Muscle of leg (tissue), 9 donors: ENCODE measurements around the gene ART4. TPM values are rescaled to one million over a fixed set of nuclear protein-coding genes. Genes with fewer than 3 reads are reported as not detected.

Experiments
- polyA plus RNA-seq, 8 donors: library from polyadenylated mRNA; unstranded; fragments of 120-200 nt; gene quantifications; one replicate each; pipeline versions ENCODE4 v1.2.1 to v1.2.3, GENCODE V29; 2013; ENCODE audit warnings: inconsistent platforms in 1 of 8, low replicate concordance in 1 of 8; ENCODE audit not compliant: insufficient read length in 8 of 8, insufficient read depth in 1 of 8
- total RNA-seq: library from RNA; stranded (reverse); fragments of 120-200 nt; gene quantifications from one replicate; pipeline ENCODE4 v1.2.4, GENCODE V29; 2013

The ART4 gene
- total and polyA plus RNA-seq, 9 donors, result 0.05 to 0.51 (median 0.12) TPM

Other genes starting within 250 kb of the ART4 start
- gene GUCY2C, start 146.9 kb downstream of the ART4 start, total RNA-seq, result not detected
- 1 to 10 TPM in 2 of 8 donors, under 1 TPM in 6; 0.11 to 6.7 (median 0.22) TPM for gene GUCY2C, start 146.9 kb downstream of the ART4 start, polyA plus RNA-seq
- 12.7 TPM for gene WBP11, start 40.0 kb downstream of the ART4 start, total RNA-seq
- gene WBP11, start 40.0 kb downstream of the ART4 start, polyA plus RNA-seq, result 10 to 100 TPM; 50.1 to 67.4 (median 58.0) TPM
- 1.4 TPM for gene C12orf60, start 39.9 kb downstream of the ART4 start, total RNA-seq
- 1 to 10 TPM in 7 of 8 donors, under 1 TPM in 1; 0.85 to 1.6 (median 1.3) TPM for gene C12orf60, start 39.9 kb downstream of the ART4 start, polyA plus RNA-seq
- gene SMCO3, start 29.3 kb downstream of the ART4 start, total RNA-seq, result 0.40 TPM
- gene SMCO3, start 29.3 kb downstream of the ART4 start, polyA plus RNA-seq, result under 1 TPM in 7 of 8 donors, not detected in 1; 0.07 to 0.57 (median 0.21) TPM
- gene MGP, start 42.3 kb upstream of the ART4 start, total RNA-seq, result 500 TPM
- 100 to 1,000 TPM; 148 to 388 (median 243) TPM for gene MGP, start 42.3 kb upstream of the ART4 start, polyA plus RNA-seq
- 0.13 TPM for gene ERP27, start 95.0 kb upstream of the ART4 start, total RNA-seq
- 1 to 10 TPM in 1 of 8 donors, under 1 TPM in 7; 0.09 to 1.2 (median 0.50) TPM for gene ERP27, start 95.0 kb upstream of the ART4 start, polyA plus RNA-seq
- gene ARHGDIB, start 118.1 kb upstream of the ART4 start, total RNA-seq, result 37.9 TPM
- gene ARHGDIB, start 118.1 kb upstream of the ART4 start, polyA plus RNA-seq, result 10 to 100 TPM; 37.8 to 47.6 (median 42.1) TPM
- gene PDE6H, start 129.5 kb upstream of the ART4 start, total RNA-seq, result not detected
- not detected for gene PDE6H, start 129.5 kb upstream of the ART4 start, polyA plus RNA-seq